GM12878 (cell line): Measurements from ENCODE around the gene GJD3. TPM values are rescaled to one million over a fixed set of nuclear protein-coding genes. Genes with fewer than 3 reads are reported as not detected.

Experiments used
- ATAC-seq: fragments of 200-7000 bp; cut with Tn5 transposase; 3 replicates; pipeline ENCODE4 v1.9.1; 2020; ENCODE audit warnings: mild to moderate bottlenecking, moderate library complexity
- BruUV-seq: library from RNA; stranded (reverse); fragments of 400-500 nt; replicated peaks from 2 replicates; lab custom pipeline; 2021; lab: Mats Ljungman, UMichigan
- CTCF ChIA-PET: fragments of 300-600 bp; sonication (Branson Sonifier 250); formaldehyde crosslinking; extraction: SDS; loops from one replicate; lab custom pipeline; 2021; ENCODE audit warnings: inconsistent platforms; lab: Yijun Ruan, JAX
- POLR2A ChIA-PET: fragments of 350-600 bp; formaldehyde crosslinking; extraction: SDS; loops from one replicate; lab custom pipeline; 2021; ENCODE audit warnings: inconsistent platforms; lab: Charles Lee
- RAD21 ChIA-PET: fragments of 300-600 bp; sonication (Branson Sonifier 250); formaldehyde crosslinking; loops from one replicate; lab custom pipeline; 2023; ENCODE audit warnings: antibody characterized with exemption; ENCODE audit not compliant: unreplicated experiment; lab: Charles Lee
- SMC1A ChIA-PET: fragments of 300-600 bp; sonication (Branson Sonifier 250); formaldehyde crosslinking; loops from one replicate; lab custom pipeline; 2023; ENCODE audit not compliant: unreplicated experiment, uncharacterized antibody; lab: Charles Lee
- DNase-seq: peaks from one replicate; pipeline ENCODE4 v3.0.0-alpha.2; 2011; ENCODE audit warnings: low read depth, low spot score
- FAIRE-seq: peaks from 3 replicates; lab custom pipeline; 2011; peaks lifted over from hg19 to GRCh38; lab: Jason Lieb, UNC
- H2AFZ ChIP-seq: 2 replicates; pipeline ENCODE4 v1.6.0; 2011; ENCODE audit warnings: low read depth, low read length, control low read depth; ENCODE audit not compliant: control insufficient read depth
- H3K27ac ChIP-seq: 2 replicates; pipeline ENCODE4 v1.5.1; 2011; ENCODE audit warnings: control low read depth; ENCODE audit not compliant: control insufficient read depth, insufficient read depth
- H3K27me3 ChIP-seq, 2 experiments: replicated peaks in 1 of 2; 2 replicates each; pipeline versions ENCODE4 v1.6.0 to v1.6.1; 2011; ENCODE audit warnings: low read length in 1 of 2; ENCODE audit not compliant: control insufficient read depth in 2 of 2, insufficient read depth in 2 of 2
- H3K36me3 ChIP-seq, 2 experiments: 2 replicates each; pipeline ENCODE4 v1.5.1; 2011; ENCODE audit warnings: low read length in 1 of 2; ENCODE audit not compliant: control insufficient read depth in 2 of 2, insufficient read depth in 2 of 2
- H3K4me1 ChIP-seq: 2 replicates; pipeline ENCODE4 v1.6.1; 2011; ENCODE audit warnings: mild to moderate bottlenecking, low read length, moderate library complexity, mixed read lengths; ENCODE audit not compliant: control insufficient read depth, insufficient read depth
- H3K4me2 ChIP-seq: 2 replicates; pipeline ENCODE4 v1.6.0; 2011; ENCODE audit warnings: control low read depth; ENCODE audit not compliant: control insufficient read depth, insufficient read depth
- H3K4me3 ChIP-seq: fragments of 200-600 bp; sonication (generic); 2 replicates; pipeline ENCODE4 v1.5.1; 2016
- H3K79me2 ChIP-seq: 2 replicates; pipeline ENCODE4 v1.6.0; 2011; ENCODE audit warnings: low read length; ENCODE audit not compliant: control insufficient read depth, insufficient read depth
- H3K9ac ChIP-seq: 2 replicates; pipeline ENCODE4 v1.8.0; 2011; ENCODE audit warnings: low read length, control low read depth, mixed read lengths; ENCODE audit not compliant: control insufficient read depth, insufficient read depth
- H3K9me3 ChIP-seq: replicated peaks from 3 replicates; pipeline ENCODE4 v1.5.1; 2011; ENCODE audit warnings: mild to moderate bottlenecking, low read length; ENCODE audit not compliant: control insufficient read depth, insufficient read depth
- H4K20me1 ChIP-seq: 2 replicates; pipeline ENCODE4 v1.6.0; 2011; ENCODE audit not compliant: control insufficient read depth, insufficient read depth
- BCL11A ChIP-seq: IDR thresholded peaks from 2 replicates; pipeline ENCODE4 v1.6.1; 2011; ENCODE audit warnings: low read depth, low read length
- BMI1 ChIP-seq: fragments of 450-650 bp; IDR thresholded peaks from 2 replicates; pipeline ENCODE4 v1.6.1; 2016; ENCODE audit warnings: mild to moderate bottlenecking, moderate library complexity, borderline replicate concordance
- BRCA1 ChIP-seq: IDR thresholded peaks from 2 replicates; pipeline ENCODE4 v1.6.1; 2011; ENCODE audit warnings: low read depth, low read length, improper control_type of control experiment
- CREB1 ChIP-seq: IDR thresholded peaks from 2 replicates; pipeline ENCODE4 v1.6.1; 2012; ENCODE audit warnings: low read depth, mild to moderate bottlenecking, inconsistent platforms
- E2F4 ChIP-seq: IDR thresholded peaks from 2 replicates; pipeline ENCODE4 v1.6.1; 2012; ENCODE audit warnings: low read depth, low read length, improper control_type of control experiment
- EGR1 ChIP-seq, 2 experiments: IDR thresholded peaks; 1 replicate in 1 of 2; 2 replicates in 1 of 2; pipeline ENCODE4 v1.6.1; 2011 to 2012; ENCODE audit warnings: low read depth in 2 of 2, low read length in 2 of 2, borderline replicate concordance in 1 of 2, mild to moderate bottlenecking in 1 of 2, moderate library complexity in 1 of 2
- EZH2 ChIP-seq: IDR thresholded peaks from 2 replicates; pipeline ENCODE4 v1.6.1; 2012; ENCODE audit warnings: low read depth, mild to moderate bottlenecking, control low read depth, inconsistent platforms, low read length, borderline replicate concordance; ENCODE audit not compliant: control insufficient read depth
- FOXK2 ChIP-seq: fragments of 450-650 bp; IDR thresholded peaks from 2 replicates; pipeline ENCODE4 v1.6.1; 2017; ENCODE audit warnings: mild to moderate bottlenecking, moderate library complexity
- GABPA ChIP-seq: IDR thresholded peaks from 2 replicates; pipeline ENCODE4 v1.6.1; 2014; ENCODE audit warnings: antibody characterized with exemption, low read depth, mild to moderate bottlenecking, inconsistent platforms
- HDAC6 ChIP-seq: fragments of 200-600 bp; sonication (generic); IDR thresholded peaks from one replicate; pipeline ENCODE4 v1.8.0; 2017; ENCODE audit warnings: antibody characterized with exemption; ENCODE audit not compliant: unreplicated experiment
- JUND ChIP-seq: IDR thresholded peaks from 2 replicates; pipeline ENCODE4 v1.6.1; 2012; ENCODE audit warnings: low read depth, mild to moderate bottlenecking, low read length, improper control_type of control experiment, moderate library complexity
- KDM1A ChIP-seq: fragments of 200-600 bp; sonication (generic); IDR thresholded peaks from 2 replicates; pipeline ENCODE4 v1.6.1; 2016; ENCODE audit warnings: borderline replicate concordance
- MLLT1 ChIP-seq: fragments of 450-650 bp; IDR thresholded peaks from 2 replicates; pipeline ENCODE4 v1.6.1; 2016; ENCODE audit warnings: mild to moderate bottlenecking
- NR2C2 ChIP-seq: IDR thresholded peaks from 2 replicates; pipeline ENCODE4 v1.6.1; 2011; ENCODE audit warnings: borderline replicate concordance, low read depth; ENCODE audit not compliant: control insufficient read depth, insufficient read length
- PAX8 ChIP-seq: fragments of 450-650 bp; IDR thresholded peaks from 2 replicates; pipeline ENCODE4 v1.6.1; 2017; ENCODE audit warnings: mild to moderate bottlenecking, moderate library complexity
- PML ChIP-seq: IDR thresholded peaks from 2 replicates; pipeline ENCODE4 v1.6.1; 2012; ENCODE audit warnings: low read length, inconsistent platforms
- POLR2A ChIP-seq: IDR thresholded peaks from 2 replicates; pipeline ENCODE4 v1.6.1; 2011; ENCODE audit warnings: low read depth, mild to moderate bottlenecking, low read length
- RAD21 ChIP-seq: IDR thresholded peaks from 2 replicates; pipeline ENCODE4 v1.6.1; 2011; ENCODE audit warnings: mild to moderate bottlenecking, low read depth, low read length, moderate library complexity; ENCODE audit not compliant: insufficient read depth
- RAD51 ChIP-seq: fragments of 450-650 bp; IDR thresholded peaks from 2 replicates; pipeline ENCODE4 v1.6.1; 2016; ENCODE audit warnings: moderate library complexity, mild to moderate bottlenecking, inconsistent platforms
- USF1 ChIP-seq: IDR thresholded peaks from 2 replicates; pipeline ENCODE4 v1.6.1; 2011; ENCODE audit warnings: borderline replicate concordance, low read depth, mild to moderate bottlenecking, moderate library complexity, mixed read lengths, low read length; ENCODE audit not compliant: insufficient read depth; ENCODE audit errors: extremely low read length
- WGBS: methylation state at CpG from one replicate; pipeline ENCODE4 v1.1.6; 2016; ENCODE audit warnings: low lambda C conversion rate; ENCODE audit not compliant: insufficient replicate concordance, insufficient coverage; ENCODE audit errors: missing lambda C conversion rate; 5-methylcytosine and 5-hydroxymethylcytosine counted together
- in situ Hi-C: fragments of 300-500 bp; cut with MboI; formaldehyde crosslinking; loops from 9 replicates; pipeline ENCODE4 v1.14.3; 2018; ENCODE audit warnings: mixed read lengths
- intact Hi-C: fragments of 100-400 bp; cut with micrococcal nuclease; formaldehyde crosslinking; loops from one replicate; pipeline ENCODE4 v1.14.2; 2022; ENCODE audit not compliant: unreplicated experiment
- polyA plus RNA-seq, 11 experiments: library from polyadenylated mRNA; depleted of rRNA in 4 of 11; unstranded in 6 of 11; stranded (reverse) in 5 of 11; fragments of >200 nt; fragmentation: Nextera tagmentation in 4 of 11; fragmentation: Illumina TruSeq in 1 of 11; extraction: Ambion mirVana in 4 of 11; extraction: Trizol in 1 of 11; gene quantifications; 1 replicate in 1 of 11; 2 replicates in 10 of 11; pipeline versions ENCODE4 v1.2.1 to v1.2.3, GENCODE V29; 2011 to 2016; ENCODE audit warnings: inconsistent platforms in 2 of 11, missing spikeins in 2 of 11, low read depth in 1 of 11
- total RNA-seq, 4 experiments: library from RNA; depleted of rRNA in 3 of 4; stranded (reverse); fragments of >200 nt in 3 of 4; fragmentation: Illumina TruSeq in 1 of 4; extraction: Trizol in 1 of 4; gene quantifications; 2 replicates each; pipeline versions ENCODE4 v1.2.1 to v1.2.3, GENCODE V29; 2013 to 2021

GJD3 gene
- total and polyA plus RNA-seq, 10 of the 15 experiments (the other 5 are each of a cell fraction or from before 2014, with no cell fraction given): 1.6 TPM; not detected in 9

GRCh38 chr17:40358323-40359038, 6.1 kb downstream of the GJD3 start:
- no peak overlapping the region for H3K9ac ChIP-seq
- CTCF ChIA-PET: interaction anchor here (0.6 to 9.1 kb wide), 24 partner anchors 10 to 202 kb away, joined by 3 to 311 read pairs (median 3); partner anchors contain the start of genes RARA and TOP2A
- intact Hi-C loops: loop anchor here (1.0 to 5.0 kb wide), 4 partner anchors 36 to 259 kb away; no protein-coding TSS in a partner anchor
- TF ChIP-seq JUND (no peak), USF1 (no peak), BRCA1 (no peak), BMI1 (no peak), CREB1 (no peak), E2F4 (no peak), POLR2A (no peak), KDM1A (no peak), GABPA (no peak), FOXK2 (no peak), RAD21 (peak; percentile 83), EZH2 (no peak), PML (no peak), MLLT1 (no peak), NR2C2 (no peak), EGR1 (IDR thresholded peaks at IDR 0.05; ENCODE audit: borderline replicate concordance in 1 of 2, low read depth in 2 of 2, low read length in 2 of 2) (no peak), HDAC6 (no peak), RAD51 (0 out of 2 replicates have a peak, but pooled peaks have one; percentile 13), BCL11A (no peak), PAX8 (no peak)

More at GRCh38 chr17:40358323-40359038, 6.1 kb downstream of the GJD3 start:
- Histone ChIP-seq H3K4me3 (no peak overlapping the region), H3K27me3 (peaks cover 0 to 2% of the 10 kb centered on the region in 2 experiments; a peak in 1 of 4 replicates), H3K79me2 (no peaks in the 10 kb centered on the region), H4K20me1 (no peaks in the 10 kb centered on the region), H3K4me2 (no peak overlapping the region; the same call in 1 of the 2 replicates), H2AFZ (peak overlapping the region; percentile 33), H3K27ac (no peak overlapping the region), H3K4me1 (peaks cover 4% of the 10 kb centered on the region), H3K9me3 (no peaks in the 10 kb centered on the region; the same call in 2 of the 3 replicates), H3K36me3 (peaks cover 5 to 17% of the 10 kb centered on the region in 2 experiments; a peak in 3 of 4 replicates)
- SMC1A ChIA-PET: interaction anchor here (0.7 to 3.1 kb wide), 14 partner anchors 31 to 180 kb away, joined by 3 to 23 read pairs (median 4); no protein-coding TSS in a partner anchor
- 3% methylated on average over 17 of the region's 17 CpGs for WGBS
- FAIRE-seq: peak; percentile 96
- ATAC-seq: peak; percentile 75
- no peak for DNase-seq
- no TSS peak for BruUV-seq
- in situ Hi-C loops: loop anchor here (5.0 kb wide), 1 partner anchor 174 kb away; no protein-coding TSS in a partner anchor
- RAD21 ChIA-PET: interaction anchor here (1.0 to 8.2 kb wide), 7 partner anchors 13 to 257 kb away, joined by 3 to 271 read pairs (median 4); partner anchors contain the start of gene RARA
- POLR2A ChIA-PET: interaction anchor here (1.8 kb wide), 2 partner anchors 51 to 175 kb away, joined by 4 read pairs; no protein-coding TSS in a partner anchor
